Activated CD4-positive, alpha-beta T cell treated with anti-CD3 and anti-CD28 coated beads for 1 hour (primary cell): ENCODE results near the gene CTPS2.
"Not testable (repeated sequence)": the region's sequence is repeated elsewhere in the genome, so short reads cannot be mapped to it uniquely, and the experiment has no call there.

Source experiments
- DNase-seq: peaks from one replicate; pipeline ENCODE4 v3.0.0-alpha.2; 2020

Gene CTPS2, protein sequence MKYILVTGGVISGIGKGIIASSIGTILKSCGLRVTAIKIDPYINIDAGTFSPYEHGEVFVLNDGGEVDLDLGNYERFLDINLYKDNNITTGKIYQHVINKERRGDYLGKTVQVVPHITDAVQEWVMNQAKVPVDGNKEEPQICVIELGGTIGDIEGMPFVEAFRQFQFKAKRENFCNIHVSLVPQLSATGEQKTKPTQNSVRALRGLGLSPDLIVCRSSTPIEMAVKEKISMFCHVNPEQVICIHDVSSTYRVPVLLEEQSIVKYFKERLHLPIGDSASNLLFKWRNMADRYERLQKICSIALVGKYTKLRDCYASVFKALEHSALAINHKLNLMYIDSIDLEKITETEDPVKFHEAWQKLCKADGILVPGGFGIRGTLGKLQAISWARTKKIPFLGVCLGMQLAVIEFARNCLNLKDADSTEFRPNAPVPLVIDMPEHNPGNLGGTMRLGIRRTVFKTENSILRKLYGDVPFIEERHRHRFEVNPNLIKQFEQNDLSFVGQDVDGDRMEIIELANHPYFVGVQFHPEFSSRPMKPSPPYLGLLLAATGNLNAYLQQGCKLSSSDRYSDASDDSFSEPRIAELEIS

DNA sequence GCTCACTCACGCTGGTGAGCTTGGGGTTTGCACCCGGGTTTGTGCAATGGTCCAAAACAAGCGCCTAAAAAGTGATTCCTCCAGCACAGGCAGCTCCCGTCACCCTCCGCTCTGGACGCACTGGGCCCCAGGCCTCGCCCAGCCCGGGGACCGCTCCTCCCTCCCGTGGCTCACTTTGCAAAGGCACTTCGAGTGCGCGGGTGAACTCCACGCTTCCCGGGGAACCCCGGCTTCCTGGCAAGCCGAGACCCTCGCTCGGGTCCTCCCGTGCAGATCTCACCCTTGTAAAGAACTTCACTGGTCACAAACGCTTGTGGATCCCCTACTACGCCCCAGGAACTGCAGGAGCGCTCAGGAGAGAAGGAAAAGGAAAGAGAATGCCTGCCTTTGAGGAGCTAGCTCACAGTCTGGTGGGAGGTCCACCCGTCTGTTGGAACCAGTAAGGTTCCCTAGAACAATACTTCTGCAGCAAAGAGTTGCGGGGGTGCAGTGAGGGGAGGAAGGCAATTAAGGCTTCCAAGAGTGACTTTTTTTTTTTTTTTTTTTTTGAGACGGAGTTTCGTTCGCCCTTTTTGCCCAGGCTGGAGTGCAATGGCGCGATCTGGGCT lies at the start of gene CTPS2:
Gene CTPS2, minus strand, starts transcription at position 122 of the 608 bp plus-strand sequence. CDS start 9,767 bp downstream, outside the sequence.
- peak; percentile 11 for DNase-seq

DNA sequence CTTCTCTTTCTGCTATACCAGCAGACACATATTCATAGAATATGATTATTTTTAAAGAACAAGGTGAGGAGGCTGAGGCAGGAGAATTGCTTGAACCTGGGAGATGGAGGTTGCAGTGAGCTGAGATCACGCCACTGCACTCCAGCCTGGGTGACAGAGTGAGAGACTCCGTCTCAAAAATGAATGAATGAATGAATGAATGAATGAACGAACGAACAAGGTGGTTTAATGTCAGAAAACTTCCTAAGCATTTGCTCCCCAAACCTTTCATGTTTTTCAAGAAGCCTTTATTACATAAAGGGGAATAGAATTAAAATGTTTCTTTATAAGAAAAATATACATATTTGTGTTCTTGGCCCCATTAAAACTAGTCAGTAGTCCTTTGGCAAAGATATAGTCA lies 49.0 kb upstream of the CTPS2 start:
- not testable (repeated sequence) for DNase-seq

GRCh38 chrX:16756724-16757123 lies 44.3 kb upstream of the CTPS2 start:
- DNase-seq, result no peak

- DNase-seq, result no peak
These were observed 41.5 kb upstream of the CTPS2 start for GRCh38 chrX:16754019-16754418.

- no peak for DNase-seq
These were observed 37.7 kb upstream of the CTPS2 start for GRCh38 chrX:16750136-16750535.

- no peak for DNase-seq
These were observed 36.0 kb upstream of the CTPS2 start for GRCh38 chrX:16748425-16748824.

DNA sequence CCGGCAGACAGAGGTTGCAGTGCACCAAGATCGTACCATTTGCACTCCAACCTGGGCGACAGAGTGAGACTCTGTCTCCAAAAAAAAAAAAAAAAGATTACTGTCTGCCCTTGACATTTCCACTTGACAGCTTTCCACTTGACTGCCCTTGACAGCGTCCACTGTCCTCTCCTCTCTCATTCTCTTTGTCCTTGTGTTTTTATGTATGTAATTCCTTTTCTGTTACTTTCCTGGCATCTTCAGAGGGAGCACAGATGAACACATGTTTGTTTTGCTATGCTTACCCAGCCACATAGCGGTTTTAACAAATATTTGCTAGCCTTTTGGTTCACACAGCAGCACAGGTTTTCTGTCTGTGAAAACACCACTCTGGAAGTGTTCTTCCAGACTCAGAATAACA lies 33.2 kb upstream of the CTPS2 start:
- no peak for DNase-seq

- DNase-seq, result no peak
These were observed 32.6 kb upstream of the CTPS2 start for GRCh38 chrX:16745102-16745501.

GRCh38 chrX:16743604-16744325 lies 31.3 kb upstream of the CTPS2 start:
- no peak for DNase-seq

DNA sequence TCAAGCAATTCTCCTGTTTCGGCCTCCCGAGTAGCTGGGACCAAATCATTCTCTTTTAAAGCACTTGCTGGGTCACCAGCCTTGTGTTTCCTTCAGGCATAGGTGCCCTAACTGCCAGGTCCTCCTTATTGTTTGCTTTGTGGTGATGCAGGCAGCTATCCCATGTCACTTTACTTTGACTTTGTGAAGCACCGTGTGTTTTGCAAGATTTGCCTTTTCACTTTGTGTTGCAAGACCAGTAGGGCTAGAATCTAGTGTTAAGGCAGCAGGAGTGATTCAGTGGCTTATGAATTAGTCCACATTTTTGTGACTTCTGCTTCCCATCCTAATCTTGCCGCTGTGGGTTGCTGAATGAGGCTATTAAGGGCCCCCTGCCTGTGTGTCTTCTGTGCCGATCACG lies 27.1 kb upstream of the CTPS2 start:
- no peak for DNase-seq

DNA sequence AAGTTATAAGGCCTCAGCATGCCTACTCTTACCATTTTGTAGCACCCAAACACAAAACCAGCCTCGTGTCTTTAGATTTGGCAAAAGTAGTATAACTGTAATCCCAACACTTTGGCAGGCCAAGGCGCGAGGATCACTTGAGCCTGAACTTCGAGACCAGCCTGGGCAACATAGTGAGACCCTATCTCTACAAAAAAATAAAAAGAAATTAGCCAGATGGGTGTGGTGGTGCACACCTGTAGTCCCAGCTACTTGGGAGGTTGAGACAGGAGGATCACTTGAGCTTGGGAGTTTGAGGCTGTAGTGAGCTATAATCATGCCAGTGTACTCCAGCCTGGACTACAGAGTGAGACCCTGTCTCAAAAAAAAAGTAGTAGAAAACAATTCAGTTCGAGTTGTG lies 24.6 kb upstream of the CTPS2 start:
- no peak for DNase-seq

DNA sequence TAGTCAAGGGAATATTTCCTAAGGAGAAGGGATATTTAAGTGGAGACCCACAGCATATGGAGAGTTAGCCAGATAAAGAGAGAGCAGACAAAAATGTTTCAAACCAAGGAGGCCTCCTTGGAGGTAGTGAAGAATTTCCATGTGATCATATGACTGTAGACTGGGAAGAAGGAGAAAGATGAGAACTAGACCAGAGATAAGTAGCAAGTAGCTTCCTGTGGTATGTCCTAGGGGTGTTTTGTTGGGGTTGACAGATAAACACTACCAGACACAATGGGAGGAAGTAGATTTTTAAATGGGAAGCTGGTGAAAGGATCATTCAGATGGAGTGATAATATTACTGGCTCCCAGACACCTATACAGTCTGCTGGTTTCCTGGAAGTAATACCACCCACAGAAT lies 20.5 kb upstream of the CTPS2 start:
- no peak for DNase-seq

DNA sequence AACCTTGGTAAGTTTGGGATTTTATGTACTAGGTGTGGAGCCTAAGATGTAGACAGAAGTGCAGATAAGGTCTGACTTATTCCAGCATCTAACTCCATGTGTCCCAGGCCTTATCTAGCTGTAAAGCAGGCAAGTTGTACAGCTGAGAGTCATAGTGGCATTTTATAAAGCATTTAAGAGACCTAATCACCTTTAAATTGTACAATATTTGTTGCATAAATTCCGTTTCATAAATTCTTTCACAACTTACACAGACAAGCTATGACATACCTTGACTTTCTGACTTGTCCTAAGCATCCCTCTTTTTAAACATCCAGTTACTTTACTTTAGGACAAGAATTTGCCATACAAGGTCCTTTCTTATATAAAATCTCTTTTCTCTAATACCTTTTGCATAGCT lies 18.0 kb upstream of the CTPS2 start:
- no peak for DNase-seq

DNA sequence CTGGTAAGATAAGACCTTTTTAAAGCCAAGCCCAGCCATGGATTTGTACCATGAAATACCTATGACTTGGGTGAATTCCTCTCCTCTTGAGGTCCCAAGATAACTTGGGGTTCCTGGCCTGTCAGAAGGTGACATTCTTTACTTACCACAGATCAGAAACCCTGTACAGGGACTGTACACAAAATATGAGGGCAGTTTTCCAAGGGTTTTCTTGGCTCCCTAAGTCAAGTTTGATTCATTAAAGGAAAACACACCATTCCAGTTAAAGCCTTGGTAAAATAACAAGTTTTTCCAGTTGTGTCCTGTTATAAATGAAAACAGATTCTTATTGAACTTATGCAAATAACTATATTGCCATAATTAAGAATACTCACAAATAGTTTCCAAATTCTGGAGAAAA lies 15.2 kb upstream of the CTPS2 start:
- DNase-seq, result no peak

DNA sequence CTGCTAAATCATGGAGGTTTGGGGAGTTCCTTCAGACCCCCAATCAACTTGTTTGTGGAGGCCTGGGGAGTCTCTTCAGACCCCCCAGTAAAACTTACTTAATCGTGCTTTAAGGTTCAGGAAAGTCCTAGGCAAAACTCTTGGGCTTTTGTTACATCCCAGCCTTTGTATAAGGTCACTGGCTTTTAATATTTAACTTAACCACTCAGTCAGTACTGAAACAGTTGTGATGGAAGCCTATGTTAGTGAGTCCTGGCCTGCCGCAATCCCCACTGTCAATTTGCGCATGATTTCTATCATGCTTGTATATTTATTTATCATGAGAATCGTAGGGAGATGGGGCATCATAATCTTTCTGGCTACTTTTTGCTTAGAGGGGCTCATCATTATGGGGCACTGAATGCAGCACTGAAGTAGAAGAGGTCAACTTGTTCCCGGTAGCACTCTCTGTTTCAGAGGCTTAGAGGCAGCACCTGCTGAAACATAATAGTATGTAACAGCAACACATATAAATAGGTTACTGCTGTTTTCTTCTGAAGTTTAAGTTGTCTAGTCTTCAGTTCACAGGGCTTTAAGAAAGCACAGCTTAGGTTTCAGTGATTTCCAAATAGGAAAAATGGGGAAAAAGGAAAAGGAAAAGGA lies 14.0 kb upstream of the CTPS2 start:
- DNase-seq, result not testable (repeated sequence)

DNA sequence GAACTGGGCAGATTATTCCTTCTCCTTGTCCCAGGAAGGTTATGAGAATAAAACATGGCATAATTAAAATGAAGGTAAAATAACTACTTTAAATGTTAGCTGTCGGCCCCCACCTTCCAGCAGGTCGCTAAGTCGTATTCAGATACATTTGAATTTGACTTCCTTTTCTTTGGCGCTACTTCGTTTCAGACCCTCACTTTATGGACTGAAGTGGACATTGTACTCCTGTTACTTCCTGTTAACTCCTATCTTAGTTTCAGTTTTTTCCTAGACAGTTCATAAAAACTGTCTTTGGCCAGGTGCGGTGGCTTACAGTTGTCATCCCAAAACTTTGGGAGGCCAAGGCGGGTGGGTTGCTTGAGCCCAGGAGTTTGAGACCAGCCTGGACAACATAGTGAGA lies 12.6 kb upstream of the CTPS2 start:
- DNase-seq, result no peak

GRCh38 chrX:16722481-16722880 lies 10.0 kb upstream of the CTPS2 start:
- no peak for DNase-seq

- DNase-seq, result peak; percentile 86
These were observed 7.0 kb upstream of the CTPS2 start, which contains the start of gene SYAP1 for GRCh38 chrX:16719334-16720084. Gene SYAP1 (plus strand): TSS chrX:16719612. CDS start chrX:16719725, 113 bp downstream.

- DNase-seq, result no peak
These were observed 6.4 kb upstream of the CTPS2 start for GRCh38 chrX:16718824-16719333.

DNA sequence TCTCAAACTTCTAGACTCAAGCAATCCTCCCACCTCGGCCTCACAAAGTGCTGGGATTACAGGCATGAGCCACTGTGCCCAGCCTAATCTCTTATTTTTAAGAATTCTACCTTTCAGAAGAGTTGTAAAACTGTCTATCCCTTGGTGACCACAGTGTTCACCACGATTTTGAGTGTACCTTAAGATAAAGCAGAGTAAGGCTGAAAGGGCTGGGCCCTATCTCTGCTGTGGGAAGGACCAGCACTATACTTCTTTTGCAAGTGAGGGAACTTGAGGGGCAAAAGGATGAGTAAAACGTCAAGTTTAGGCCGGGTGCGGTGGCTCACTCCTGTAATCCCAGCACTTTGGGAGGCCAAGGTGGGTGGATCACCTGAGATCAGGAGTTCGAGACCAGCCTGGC lies 4.0 kb upstream of the CTPS2 start:
- DNase-seq, result not testable (repeated sequence)

GRCh38 chrX:16715638-16716037 lies 3.2 kb upstream of the CTPS2 start:
- DNase-seq, result not testable (repeated sequence)

GRCh38 chrX:16714504-16714903 lies 2.0 kb upstream of the CTPS2 start:
- DNase-seq, result no peak
